ENCODE results near the gene HSPA9.

The HSPA9 gene

GRCh38 chr5:138605254-138605972 lies 30.2 kb upstream of the HSPA9 start:
- Histone ChIP-seq H3K27ac (ENCODE audit: low read depth, low read length) (no peak overlapping the region), H3K36me3 (ENCODE audit: control insufficient read depth, insufficient read depth, low read length) (no peaks in the 10 kb centered on the region), H3K27me3 (ENCODE audit: control insufficient read depth, insufficient read depth, low read length) (no peaks in the 10 kb centered on the region), H3K4me1 (ENCODE audit: control insufficient read depth, insufficient read depth, low read length) (peaks cover 17% of the 10 kb centered on the region), H3K9me3 (ENCODE audit: control insufficient read depth, insufficient read depth, low read depth, low read length) (no peaks in the 10 kb centered on the region), H3K9ac (ENCODE audit: low read length) (no peak overlapping the region), H3K4me3 (ENCODE audit: low read depth, low read length) (no peak overlapping the region)

GRCh38 chr5:138604176-138604785 lies 29.1 kb upstream of the HSPA9 start:
- H3K27me3 ChIP-seq (ENCODE audit: control insufficient read depth, insufficient read depth, low read length) = no peaks in the 10 kb centered on the region
- H3K4me3 ChIP-seq (ENCODE audit: low read depth, low read length) = no peak overlapping the region
- H3K9me3 ChIP-seq (ENCODE audit: control insufficient read depth, insufficient read depth, low read depth, low read length) = no peaks in the 10 kb centered on the region
- peaks cover 6% of the 10 kb centered on the region for H3K4me1 ChIP-seq (ENCODE audit: control insufficient read depth, insufficient read depth, low read length)
- H3K27ac ChIP-seq (ENCODE audit: low read depth, low read length) = no peak overlapping the region
- H3K36me3 ChIP-seq (ENCODE audit: control insufficient read depth, insufficient read depth, low read length) = no peaks in the 10 kb centered on the region
- H3K9ac ChIP-seq (ENCODE audit: low read length) = no peak overlapping the region

DNA sequence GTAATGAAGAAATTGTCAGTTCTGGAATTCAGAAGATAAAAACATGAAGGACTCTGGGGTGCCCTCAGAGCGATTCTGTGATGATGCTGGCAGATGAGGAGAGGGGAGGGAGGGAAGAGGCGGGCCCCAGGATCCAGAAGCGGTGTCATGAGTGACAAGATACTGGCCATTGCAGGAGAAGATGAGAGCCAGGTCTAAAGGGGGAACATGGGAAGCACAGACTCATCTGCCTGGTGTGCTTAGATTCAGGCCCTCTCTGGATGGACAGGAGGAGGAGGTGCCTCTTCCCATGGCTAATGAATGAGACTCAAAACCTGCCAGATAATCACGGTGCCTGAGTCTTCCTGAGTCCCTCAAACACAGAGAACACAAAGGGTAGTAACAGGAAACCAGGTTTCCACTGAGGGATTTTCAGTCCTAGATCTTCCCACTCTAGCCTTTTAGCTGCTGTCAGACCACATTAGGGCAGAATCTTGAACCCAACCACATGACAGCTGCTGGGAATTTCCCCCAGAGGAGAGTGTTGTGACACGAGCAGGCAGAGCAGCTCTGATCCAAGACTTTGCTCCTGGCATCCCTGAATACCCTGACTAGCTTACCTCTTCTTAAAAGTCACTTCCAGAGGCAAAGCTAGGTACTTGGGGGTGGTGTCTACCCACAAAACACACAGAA lies 28.2 kb upstream of the HSPA9 start:
- Histone ChIP-seq H3K27me3 (ENCODE audit: control insufficient read depth, insufficient read depth, low read length) (no peaks in the 10 kb centered on the region), H3K4me3 (ENCODE audit: low read depth, low read length) (no peak overlapping the region), H3K36me3 (ENCODE audit: control insufficient read depth, insufficient read depth, low read length) (no peaks in the 10 kb centered on the region), H3K9me3 (ENCODE audit: control insufficient read depth, insufficient read depth, low read depth, low read length) (no peaks in the 10 kb centered on the region), H3K27ac (ENCODE audit: low read depth, low read length) (no peak overlapping the region), H3K4me1 (ENCODE audit: control insufficient read depth, insufficient read depth, low read length) (peaks cover 3% of the 10 kb centered on the region; the same call in 1 of the 2 replicates), H3K9ac (ENCODE audit: low read length) (no peak overlapping the region)

GRCh38 chr5:138602371-138603000 lies 27.3 kb upstream of the HSPA9 start:
- no peaks in the 10 kb centered on the region for H3K27me3 ChIP-seq (ENCODE audit: control insufficient read depth, insufficient read depth, low read length)
- no peak overlapping the region for H3K9ac ChIP-seq (ENCODE audit: low read length)
- no peaks in the 10 kb centered on the region for H3K9me3 ChIP-seq (ENCODE audit: control insufficient read depth, insufficient read depth, low read depth, low read length)
- H3K4me3 ChIP-seq (ENCODE audit: low read depth, low read length) = no peak overlapping the region
- H3K27ac ChIP-seq (ENCODE audit: low read depth, low read length) = no peak overlapping the region
- no peaks in the 10 kb centered on the region for H3K36me3 ChIP-seq (ENCODE audit: control insufficient read depth, insufficient read depth, low read length)
- peaks cover 3% of the 10 kb centered on the region; the same call in 1 of the 2 replicates for H3K4me1 ChIP-seq (ENCODE audit: control insufficient read depth, insufficient read depth, low read length)

DNA sequence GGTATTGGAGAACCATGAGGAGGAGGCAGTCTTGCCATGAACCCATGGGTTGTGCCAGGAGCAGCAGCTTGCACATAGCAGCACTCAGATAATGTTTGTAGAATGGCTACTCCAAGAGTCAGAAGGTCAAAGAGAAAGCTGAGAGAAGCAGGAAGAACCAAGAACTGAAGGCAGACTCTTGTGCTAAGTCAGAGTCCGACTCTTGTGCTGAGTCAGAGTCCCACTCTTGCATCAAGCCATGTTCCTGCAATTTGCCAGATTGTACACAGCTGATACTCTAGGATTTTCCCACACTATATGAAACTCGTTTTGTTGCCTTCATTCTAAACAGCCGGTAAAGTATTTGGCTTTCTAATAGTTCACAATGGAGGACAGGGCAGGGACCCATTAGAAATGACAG lies 26.2 kb upstream of the HSPA9 start:
- Histone ChIP-seq H3K9ac (ENCODE audit: low read length) (no peak overlapping the region), H3K27ac (ENCODE audit: low read depth, low read length) (no peak overlapping the region), H3K4me1 (ENCODE audit: control insufficient read depth, insufficient read depth, low read length) (peaks cover 7% of the 10 kb centered on the region; the same call in 1 of the 2 replicates), H3K4me3 (ENCODE audit: low read depth, low read length) (no peak overlapping the region), H3K36me3 (ENCODE audit: control insufficient read depth, insufficient read depth, low read length) (no peaks in the 10 kb centered on the region), H3K9me3 (ENCODE audit: control insufficient read depth, insufficient read depth, low read depth, low read length) (no peaks in the 10 kb centered on the region), H3K27me3 (ENCODE audit: control insufficient read depth, insufficient read depth, low read length) (no peaks in the 10 kb centered on the region)

- no peaks in the 10 kb centered on the region for H3K36me3 ChIP-seq (ENCODE audit: control insufficient read depth, insufficient read depth, low read length)
- H3K27ac ChIP-seq (ENCODE audit: low read depth, low read length) = no peak overlapping the region
- peaks cover 10% of the 10 kb centered on the region; the same call in 1 of the 2 replicates for H3K4me1 ChIP-seq (ENCODE audit: control insufficient read depth, insufficient read depth, low read length)
- H3K9ac ChIP-seq (ENCODE audit: low read length) = no peak overlapping the region
- no peak overlapping the region for H3K4me3 ChIP-seq (ENCODE audit: low read depth, low read length)
- no peaks in the 10 kb centered on the region for H3K27me3 ChIP-seq (ENCODE audit: control insufficient read depth, insufficient read depth, low read length)
- no peaks in the 10 kb centered on the region for H3K9me3 ChIP-seq (ENCODE audit: control insufficient read depth, insufficient read depth, low read depth, low read length)
These were observed 25.2 kb upstream of the HSPA9 start for GRCh38 chr5:138600446-138600845.

DNA sequence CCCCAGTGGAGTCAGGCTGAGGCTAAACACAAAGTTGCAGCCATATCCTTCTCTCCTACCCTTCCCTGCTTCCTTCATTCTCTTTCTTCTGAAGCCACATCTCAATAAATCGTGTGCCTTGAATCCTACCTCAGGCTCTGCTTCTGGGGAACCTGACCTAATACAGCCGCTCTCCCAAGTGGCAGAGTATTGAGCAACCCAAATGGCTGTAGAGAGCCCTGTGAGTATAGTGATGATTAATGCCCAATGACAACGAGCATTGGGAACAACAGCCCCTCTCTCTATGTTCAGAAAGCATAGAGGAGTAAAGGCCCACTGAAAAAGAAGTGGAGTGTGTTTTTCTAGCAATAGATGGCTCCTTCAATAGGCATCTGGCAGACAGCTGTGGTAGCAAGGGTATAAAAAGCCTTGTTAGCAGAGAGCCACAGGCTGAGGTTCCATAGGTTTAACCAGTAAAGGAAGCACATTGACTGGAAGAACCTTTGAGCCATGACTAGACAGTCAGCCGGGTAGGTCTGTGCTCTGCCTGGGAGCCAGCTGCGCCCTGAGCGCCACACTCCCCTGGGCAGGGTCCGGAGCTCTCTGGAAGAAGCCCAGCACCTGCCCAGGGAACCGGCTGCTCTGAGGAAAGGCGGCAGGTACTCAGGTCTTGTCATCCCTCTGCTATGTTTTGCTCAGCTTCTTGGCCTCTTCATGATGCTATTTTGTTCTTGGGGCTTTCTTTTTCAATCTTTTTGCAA lies 22.6 kb upstream of the HSPA9 start:
- peaks cover 7% of the 10 kb centered on the region; the same call in 1 of the 2 replicates for H3K4me1 ChIP-seq (ENCODE audit: control insufficient read depth, insufficient read depth, low read length)
- no peaks in the 10 kb centered on the region for H3K27me3 ChIP-seq (ENCODE audit: control insufficient read depth, insufficient read depth, low read length)
- no peaks in the 10 kb centered on the region for H3K36me3 ChIP-seq (ENCODE audit: control insufficient read depth, insufficient read depth, low read length)
- H3K27ac ChIP-seq (ENCODE audit: low read depth, low read length) = no peak overlapping the region
- H3K9me3 ChIP-seq (ENCODE audit: control insufficient read depth, insufficient read depth, low read depth, low read length) = no peaks in the 10 kb centered on the region
- no peak overlapping the region for H3K4me3 ChIP-seq (ENCODE audit: low read depth, low read length)
- H3K9ac ChIP-seq (ENCODE audit: low read length) = no peak overlapping the region

- H3K27ac ChIP-seq (ENCODE audit: low read depth, low read length) = no peak overlapping the region
- H3K27me3 ChIP-seq (ENCODE audit: control insufficient read depth, insufficient read depth, low read length) = no peaks in the 10 kb centered on the region
- H3K4me1 ChIP-seq (ENCODE audit: control insufficient read depth, insufficient read depth, low read length) = peaks cover 7% of the 10 kb centered on the region; the same call in 1 of the 2 replicates
- H3K36me3 ChIP-seq (ENCODE audit: control insufficient read depth, insufficient read depth, low read length) = no peaks in the 10 kb centered on the region
- no peaks in the 10 kb centered on the region for H3K9me3 ChIP-seq (ENCODE audit: control insufficient read depth, insufficient read depth, low read depth, low read length)
- H3K9ac ChIP-seq (ENCODE audit: low read length) = no peak overlapping the region
- H3K4me3 ChIP-seq (ENCODE audit: low read depth, low read length) = no peak overlapping the region
These were observed 21.1 kb upstream of the HSPA9 start for GRCh38 chr5:138596105-138596881.

- Histone ChIP-seq H3K4me1 (ENCODE audit: control insufficient read depth, insufficient read depth, low read length) (peaks cover 7% of the 10 kb centered on the region; the same call in 1 of the 2 replicates), H3K27me3 (ENCODE audit: control insufficient read depth, insufficient read depth, low read length) (no peaks in the 10 kb centered on the region), H3K4me3 (ENCODE audit: low read depth, low read length) (no peak overlapping the region), H3K9ac (ENCODE audit: low read length) (no peak overlapping the region), H3K36me3 (ENCODE audit: control insufficient read depth, insufficient read depth, low read length) (no peaks in the 10 kb centered on the region), H3K9me3 (ENCODE audit: control insufficient read depth, insufficient read depth, low read depth, low read length) (no peaks in the 10 kb centered on the region), H3K27ac (ENCODE audit: low read depth, low read length) (no peak overlapping the region)
These were observed 20.1 kb upstream of the HSPA9 start for GRCh38 chr5:138595180-138595795.
